ENCODE data around the gene ZNF688. TPM values are rescaled to one million over a fixed set of nuclear protein-coding genes. Genes with fewer than 3 reads are reported as not detected.
A peak's percentile ranks its signal among the peaks of the same experiment; 100 is the strongest.

ZNF688 gene
- 10.4 and 33.0 TPM in 2 replicates for total RNA-seq (2014; rRNA removed; shearing (Covaris generic))
- polyA plus RNA-seq (2016; fragmentation: Nextera tagmentation; extraction: Ambion mirVana), result 13.6 and 14.7 TPM in 2 replicates

- 1 to 2% methylated on average over 46 to 67 of the region's 67 CpGs for WGBS, 2 experiments (ENCODE audit: low coverage in 1 of 2, low lambda C conversion rate in 2 of 2, missing lambda C conversion rate in 2 of 2)
- TF ChIP-seq EZH2phosphoT487 (IDR thresholded peaks at IDR 0.05; ENCODE audit: insufficient read depth, low read depth), result no peak
- TF ChIP-seq EZH2 (IDR thresholded peaks at IDR 0.05; ENCODE audit: insufficient read depth, poor library complexity, severe bottlenecking), result no peak
Observed at GRCh38 chr16:30571445-30572322, at the start of gene ZNF688. ZNF688 (minus strand) TSS chr16:30571714; CDS start chr16:30571629, 85 bp downstream.

GRCh38 chr16:30620169-30620568 is 48.7 kb upstream of the ZNF688 start:
- H3K27me3 ChIP-seq (replicated peaks; ENCODE audit: insufficient read depth), result no peaks in the 10 kb centered on the region
- no peaks in the 10 kb centered on the region for H3K36me3 ChIP-seq (ENCODE audit: low read depth)
- H2AFZ ChIP-seq, result no peak overlapping the region
- H4K20me1 ChIP-seq (ENCODE audit: insufficient read depth), result no peaks in the 10 kb centered on the region
- no peak overlapping the region for H3K27ac ChIP-seq
- DNase-seq, result no peak
- no peak overlapping the region for H3K4me3 ChIP-seq
- no peaks in the 10 kb centered on the region for H3K9me2 ChIP-seq (ENCODE audit: insufficient read depth)
- H3K9me3 ChIP-seq (ENCODE audit: low read depth), result no peaks in the 10 kb centered on the region
- TF ChIP-seq EZH2 (IDR thresholded peaks at IDR 0.05; ENCODE audit: insufficient read depth, poor library complexity, severe bottlenecking) (no peak), EZH2phosphoT487 (IDR thresholded peaks at IDR 0.05; ENCODE audit: insufficient read depth, low read depth) (no peak)
- no peak overlapping the region for H3K9ac ChIP-seq
- H3F3A ChIP-seq (ENCODE audit: insufficient read depth), result peaks cover 15% of the 10 kb centered on the region; the same call in 1 of the 2 replicates
- H3K79me2 ChIP-seq (ENCODE audit: insufficient read depth), result no peaks in the 10 kb centered on the region
- H3K4me2 ChIP-seq (ENCODE audit: unreplicated experiment), result no peak overlapping the region
- in situ Hi-C loops (cut with MboI), result loop anchor here (10.0 to 25.0 kb wide), 2 partner anchors 175 to 483 kb away; partner anchors contain the start of gene SEPHS2
- WGBS, 2 experiments (ENCODE audit: low coverage in 1 of 2, low lambda C conversion rate in 2 of 2, missing lambda C conversion rate in 2 of 2), result 30 to 37% methylated on average over 3 of the region's 3 CpGs
- H3K4me1 ChIP-seq (ENCODE audit: insufficient read depth), result no peaks in the 10 kb centered on the region

More at GRCh38 chr16:30571445-30572322, at the start of gene ZNF688:
- Histone ChIP-seq H3K79me2 (ENCODE audit: insufficient read depth) (no peaks in the 10 kb centered on the region), H2AFZ (peak within 1 kb of the TSS; percentile 83), H3K9me3 (ENCODE audit: low read depth) (no peaks in the 10 kb centered on the region), H3K36me3 (ENCODE audit: low read depth) (no peaks in the 10 kb centered on the region), H3K4me3 (peak within 1 kb of the TSS; percentile 79), H3F3A (ENCODE audit: insufficient read depth) (peaks cover 13% of the 10 kb centered on the region; the same call in 1 of the 2 replicates), H3K27me3 (replicated peaks; ENCODE audit: insufficient read depth) (no peaks in the 10 kb centered on the region), H3K9me2 (ENCODE audit: insufficient read depth) (no peaks in the 10 kb centered on the region), H3K27ac (peak within 1 kb of the TSS; percentile 81), H3K4me1 (ENCODE audit: insufficient read depth) (peaks cover 4% of the 10 kb centered on the region; the same call in 1 of the 2 replicates), H3K4me2 (ENCODE audit: unreplicated experiment) (peak within 1 kb of the TSS; percentile 98), H3K9ac (peak within 1 kb of the TSS; percentile 89), H4K20me1 (ENCODE audit: insufficient read depth) (no peaks in the 10 kb centered on the region)
- in situ Hi-C loops (cut with MboI), result no loop called here
- peak; percentile 98 for DNase-seq

- no peaks in the 10 kb centered on the region for H3K9me3 ChIP-seq (ENCODE audit: low read depth)
- H3K27ac ChIP-seq, result no peak overlapping the region
- H3K9ac ChIP-seq, result no peak overlapping the region
- no peaks in the 10 kb centered on the region for H3K79me2 ChIP-seq (ENCODE audit: insufficient read depth)
- no peaks in the 10 kb centered on the region for H4K20me1 ChIP-seq (ENCODE audit: insufficient read depth)
- no peaks in the 10 kb centered on the region for H3K4me1 ChIP-seq (ENCODE audit: insufficient read depth)
- no peak overlapping the region for H3K4me3 ChIP-seq
- H2AFZ ChIP-seq, result no peak overlapping the region
- TF ChIP-seq EZH2phosphoT487 (IDR thresholded peaks at IDR 0.05; ENCODE audit: insufficient read depth, low read depth) (no peak), EZH2 (IDR thresholded peaks at IDR 0.05; ENCODE audit: insufficient read depth, poor library complexity, severe bottlenecking) (no peak)
- no peaks in the 10 kb centered on the region for H3K9me2 ChIP-seq (ENCODE audit: insufficient read depth)
- peak; percentile 15 for DNase-seq
- WGBS, 2 experiments (ENCODE audit: low coverage in 1 of 2, low lambda C conversion rate in 2 of 2, missing lambda C conversion rate in 2 of 2), result 61 to 72% methylated on average over 5 of the region's 5 CpGs
- no peaks in the 10 kb centered on the region for H3K27me3 ChIP-seq (replicated peaks; ENCODE audit: insufficient read depth)
- H3F3A ChIP-seq (ENCODE audit: insufficient read depth), result peaks cover 15% of the 10 kb centered on the region; the same call in 1 of the 2 replicates
- no peak overlapping the region for H3K4me2 ChIP-seq (ENCODE audit: unreplicated experiment)
- in situ Hi-C loops (cut with MboI), result loop anchor here (10.0 to 25.0 kb wide), 2 partner anchors 175 to 482 kb away; partner anchors contain the start of gene SEPHS2
- H3K36me3 ChIP-seq (ENCODE audit: low read depth), result no peaks in the 10 kb centered on the region
Observed at GRCh38 chr16:30619638-30620037, 48.1 kb upstream of the ZNF688 start.

- Histone ChIP-seq H3K79me2 (ENCODE audit: insufficient read depth) (no peaks in the 10 kb centered on the region), H3K4me3 (no peak overlapping the region), H2AFZ (no peak overlapping the region), H4K20me1 (ENCODE audit: insufficient read depth) (no peaks in the 10 kb centered on the region), H3K27ac (0 out of 2 replicates have a peak overlapping the region, but pooled peaks have one; percentile 7), H3K9me2 (ENCODE audit: insufficient read depth) (no peaks in the 10 kb centered on the region), H3K4me1 (ENCODE audit: insufficient read depth) (no peaks in the 10 kb centered on the region), H3K27me3 (replicated peaks; ENCODE audit: insufficient read depth) (no peaks in the 10 kb centered on the region), H3K9ac (no peak overlapping the region), H3K36me3 (ENCODE audit: low read depth) (no peaks in the 10 kb centered on the region), H3K4me2 (ENCODE audit: unreplicated experiment) (no peak overlapping the region), H3K9me3 (ENCODE audit: low read depth) (no peaks in the 10 kb centered on the region), H3F3A (ENCODE audit: insufficient read depth) (peaks cover 15% of the 10 kb centered on the region; the same call in 1 of the 2 replicates)
- 24% methylated on average over 4 of the region's 4 CpGs for WGBS, 2 experiments (ENCODE audit: low coverage in 1 of 2, low lambda C conversion rate in 2 of 2, missing lambda C conversion rate in 2 of 2)
- in situ Hi-C loops (cut with MboI), result loop anchor here (25.0 kb wide), 1 partner anchor 482 kb away; no protein-coding TSS in a partner anchor
- no peak for TF ChIP-seq EZH2phosphoT487 (IDR thresholded peaks at IDR 0.05; ENCODE audit: insufficient read depth, low read depth)
- TF ChIP-seq EZH2 (IDR thresholded peaks at IDR 0.05; ENCODE audit: insufficient read depth, poor library complexity, severe bottlenecking), result no peak
- peak; percentile 58 for DNase-seq
Observed at GRCh38 chr16:30619202-30619601, 47.7 kb upstream of the ZNF688 start.
